ENCODE data around the gene NRIP2. TPM values are rescaled to one million over a fixed set of nuclear protein-coding genes. Genes with fewer than 3 reads are reported as not detected.

NRIP2 gene, protein sequence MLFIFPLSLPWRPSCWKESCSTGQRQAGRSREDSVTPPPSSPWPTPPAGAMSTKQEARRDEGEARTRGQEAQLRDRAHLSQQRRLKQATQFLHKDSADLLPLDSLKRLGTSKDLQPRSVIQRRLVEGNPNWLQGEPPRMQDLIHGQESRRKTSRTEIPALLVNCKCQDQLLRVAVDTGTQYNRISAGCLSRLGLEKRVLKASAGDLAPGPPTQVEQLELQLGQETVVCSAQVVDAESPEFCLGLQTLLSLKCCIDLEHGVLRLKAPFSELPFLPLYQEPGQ
- total RNA-seq, result 1 to 10 TPM; 4.9 to 8.1 TPM

DNA sequence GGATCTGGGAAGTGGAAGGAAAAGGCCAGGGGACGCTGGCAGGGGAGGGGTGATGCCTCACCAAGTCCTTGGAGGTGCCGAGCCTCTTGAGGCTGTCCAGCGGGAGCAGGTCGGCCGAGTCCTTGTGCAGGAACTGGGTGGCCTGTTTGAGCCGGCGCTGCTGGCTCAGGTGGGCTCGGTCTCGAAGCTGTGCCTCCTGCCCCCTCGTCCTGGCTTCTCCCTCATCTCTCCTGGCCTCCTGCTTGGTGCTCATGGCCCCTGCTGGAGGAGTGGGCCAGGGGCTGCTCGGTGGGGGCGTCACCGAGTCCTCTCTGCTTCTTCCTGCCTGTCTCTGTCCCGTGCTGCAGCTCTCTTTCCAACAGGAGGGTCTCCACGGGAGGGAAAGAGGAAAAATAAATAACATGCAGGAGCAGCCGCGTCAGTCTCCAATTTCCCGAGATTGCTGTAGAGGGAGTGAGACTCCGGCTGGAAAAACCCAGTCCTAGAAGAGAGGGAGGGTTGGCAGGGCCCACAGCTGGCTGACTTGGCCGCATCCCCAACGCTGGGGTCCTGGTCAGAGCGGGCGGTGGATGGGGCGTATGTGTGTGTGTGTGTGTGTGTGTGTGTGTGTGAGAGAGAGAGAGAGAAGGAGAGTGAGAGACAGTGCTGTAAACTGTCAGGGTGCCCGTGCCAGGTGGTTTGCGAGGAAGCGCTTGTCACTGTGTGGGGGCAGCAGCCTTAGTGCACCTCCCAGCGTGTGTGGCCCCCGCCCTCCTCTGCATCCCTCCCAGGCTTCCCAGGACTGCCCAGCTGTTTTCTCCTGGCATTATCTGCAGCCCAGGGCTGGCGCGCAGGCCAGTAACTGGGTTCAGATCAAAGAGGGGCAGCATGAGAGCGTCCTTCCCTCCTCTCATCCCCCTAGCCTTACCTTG, at the start of gene NRIP2:
TSS of gene NRIP2 (minus strand) at position 455 of the 911 bp plus-strand sequence. CDS start at position 403, 52 bp downstream.
- Histone ChIP-seq H3K4me1 (ENCODE audit: control insufficient read depth in 1 of 2, low read depth in 2 of 2) (peaks cover 0 to 22% of the 10 kb centered on the region in 2 donors), H3K27ac (peak within 1 kb of the TSS in 1 of 2 donors; percentile 15), H3K9me3 (no peaks in the 10 kb centered on the region), H3K27me3 (replicated peaks; ENCODE audit: insufficient read depth) (no peaks in the 10 kb centered on the region), H3K36me3 (no peaks in the 10 kb centered on the region), H3K4me3 (peak within 1 kb of the TSS; percentile 63)
- no peak for DNase-seq (ENCODE audit: low spot score)
- ATAC-seq (ENCODE audit: insufficient number of reproducible peaks, low FRiP score, low read depth), result no peak
- TF ChIP-seq, protein P1, sequence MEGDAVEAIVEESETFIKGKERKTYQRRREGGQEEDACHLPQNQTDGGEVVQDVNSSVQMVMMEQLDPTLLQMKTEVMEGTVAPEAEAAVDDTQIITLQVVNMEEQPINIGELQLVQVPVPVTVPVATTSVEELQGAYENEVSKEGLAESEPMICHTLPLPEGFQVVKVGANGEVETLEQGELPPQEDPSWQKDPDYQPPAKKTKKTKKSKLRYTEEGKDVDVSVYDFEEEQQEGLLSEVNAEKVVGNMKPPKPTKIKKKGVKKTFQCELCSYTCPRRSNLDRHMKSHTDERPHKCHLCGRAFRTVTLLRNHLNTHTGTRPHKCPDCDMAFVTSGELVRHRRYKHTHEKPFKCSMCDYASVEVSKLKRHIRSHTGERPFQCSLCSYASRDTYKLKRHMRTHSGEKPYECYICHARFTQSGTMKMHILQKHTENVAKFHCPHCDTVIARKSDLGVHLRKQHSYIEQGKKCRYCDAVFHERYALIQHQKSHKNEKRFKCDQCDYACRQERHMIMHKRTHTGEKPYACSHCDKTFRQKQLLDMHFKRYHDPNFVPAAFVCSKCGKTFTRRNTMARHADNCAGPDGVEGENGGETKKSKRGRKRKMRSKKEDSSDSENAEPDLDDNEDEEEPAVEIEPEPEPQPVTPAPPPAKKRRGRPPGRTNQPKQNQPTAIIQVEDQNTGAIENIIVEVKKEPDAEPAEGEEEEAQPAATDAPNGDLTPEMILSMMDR (IDR thresholded peaks at IDR 0.05), result no peak

DNA sequence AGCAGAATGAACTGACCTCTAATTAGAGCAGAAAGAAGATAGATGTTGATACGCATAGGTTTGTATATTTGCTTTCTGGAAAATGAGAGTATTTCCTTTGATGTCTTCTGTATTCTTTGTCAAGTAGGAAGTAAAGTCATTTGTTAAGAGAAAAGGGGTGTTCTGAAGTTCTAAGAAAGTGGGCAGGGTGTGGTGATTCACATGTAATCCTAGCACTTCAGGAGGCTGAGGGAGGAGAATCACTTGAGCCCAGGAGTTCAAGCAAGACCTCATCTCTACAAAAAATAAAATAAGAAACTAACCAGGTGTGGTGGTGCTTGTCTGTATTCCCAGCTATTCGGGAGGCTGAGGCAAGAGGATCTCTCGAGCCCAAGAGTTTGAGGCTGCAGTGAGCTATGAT, 45.0 kb upstream of the NRIP2 start:
- Histone ChIP-seq H3K27ac (no peak overlapping the region), H3K27me3 (replicated peaks; ENCODE audit: insufficient read depth) (no peaks in the 10 kb centered on the region), H3K9me3 (no peaks in the 10 kb centered on the region), H3K36me3 (no peaks in the 10 kb centered on the region), H3K4me1 (ENCODE audit: control insufficient read depth in 1 of 2, low read depth in 2 of 2) (peaks cover 11 to 18% of the 10 kb centered on the region in 2 donors), H3K4me3 (no peak overlapping the region)
- TF ChIP-seq, protein P1 (IDR thresholded peaks at IDR 0.05), result no peak
- DNase-seq (ENCODE audit: low spot score) (no peak), ATAC-seq (ENCODE audit: insufficient number of reproducible peaks, low FRiP score, low read depth) (no peak)

DNA sequence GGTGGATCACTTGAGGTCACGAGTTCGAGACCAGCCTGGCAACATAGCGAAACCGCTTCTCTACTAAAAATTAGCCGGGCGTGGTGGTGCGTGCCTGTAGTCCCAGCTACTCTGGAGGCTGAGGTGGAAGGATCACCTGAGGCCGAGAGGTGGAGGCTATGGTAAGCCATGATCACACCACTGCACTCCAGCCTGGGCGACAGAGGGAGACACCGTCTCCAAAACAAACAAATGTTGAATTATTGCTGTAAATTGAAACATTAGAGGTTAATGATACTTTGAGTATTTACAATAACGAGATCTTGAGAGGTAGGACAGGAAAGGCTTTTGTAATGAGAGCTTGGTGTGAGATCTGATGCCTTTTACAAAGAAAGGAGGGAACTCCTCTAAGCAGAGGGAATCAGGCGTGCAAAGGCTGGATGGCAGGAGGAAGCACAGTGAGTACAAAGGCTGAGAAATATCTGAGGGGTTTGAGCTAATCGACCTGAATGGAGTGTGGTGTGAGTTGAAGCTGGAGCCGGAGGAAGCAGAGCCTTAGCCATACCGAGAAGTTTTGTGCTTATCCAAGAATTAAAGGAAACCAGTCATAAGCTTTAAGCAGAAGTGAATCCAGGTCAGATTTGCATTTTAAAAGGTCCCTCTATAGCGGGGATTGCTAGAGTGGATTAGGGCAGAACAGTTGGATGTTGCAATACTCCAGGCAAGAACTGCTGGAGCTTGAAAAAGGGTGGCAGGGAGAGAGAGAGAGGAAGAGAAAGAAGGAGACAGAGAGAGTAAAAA, 43.3 kb upstream of the NRIP2 start:
- no peaks in the 10 kb centered on the region for H3K36me3 ChIP-seq
- TF ChIP-seq, protein P1 (IDR thresholded peaks at IDR 0.05), result no peak
- H3K27ac ChIP-seq, result peak overlapping the region; percentile 73 to 82
- peak overlapping the region; percentile 81 for H3K4me3 ChIP-seq
- DNase-seq (ENCODE audit: low spot score) (no peak), ATAC-seq (ENCODE audit: insufficient number of reproducible peaks, low FRiP score, low read depth) (no peak)
- no peaks in the 10 kb centered on the region for H3K9me3 ChIP-seq
- H3K4me1 ChIP-seq (ENCODE audit: control insufficient read depth in 1 of 2, low read depth in 2 of 2), result peaks cover 11 to 18% of the 10 kb centered on the region in 2 donors
- no peaks in the 10 kb centered on the region for H3K27me3 ChIP-seq (replicated peaks; ENCODE audit: insufficient read depth)

DNA sequence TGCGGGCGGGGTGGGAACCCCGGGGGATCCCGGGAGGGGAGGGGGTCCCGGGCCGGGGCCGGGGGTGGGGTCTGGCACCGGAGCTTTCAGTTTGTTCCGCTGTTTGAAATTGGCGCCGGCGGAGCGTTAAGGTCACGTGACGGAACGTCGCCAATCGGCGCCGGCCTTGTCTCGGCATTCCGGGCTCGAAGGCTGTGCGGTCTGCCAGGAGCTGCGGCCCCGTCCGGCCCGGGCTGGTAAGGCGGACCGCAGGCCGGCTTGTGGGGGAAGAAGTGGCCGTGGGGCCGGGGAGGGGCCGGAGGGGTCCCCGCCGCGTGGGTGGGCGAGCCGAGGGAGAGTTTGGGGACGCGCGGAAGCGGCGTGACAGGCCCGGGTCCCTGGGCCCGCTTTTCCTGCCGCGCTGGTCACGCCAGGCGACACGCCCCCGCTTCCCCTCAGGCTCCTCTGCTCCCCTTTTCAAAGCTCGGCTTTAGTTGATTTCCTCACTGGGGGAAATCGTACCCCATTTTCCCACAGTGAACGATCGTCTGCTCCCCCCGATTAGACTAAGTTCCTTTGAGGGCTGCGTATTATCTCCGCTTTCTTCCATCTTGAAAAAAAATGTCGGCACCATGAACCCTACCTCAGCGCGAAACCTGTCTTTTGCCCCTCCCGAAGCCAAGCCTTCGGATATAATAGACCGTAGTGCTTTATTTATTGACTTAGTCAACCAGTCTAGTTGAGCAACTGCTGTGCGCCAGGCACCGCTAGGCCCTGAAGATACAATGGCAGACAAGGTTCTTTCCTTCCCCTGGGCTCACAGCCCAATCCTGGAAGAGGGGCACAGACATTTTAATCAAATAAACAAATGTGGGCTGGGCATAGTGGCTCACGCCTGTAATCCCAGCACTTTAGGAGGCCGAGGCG, 42.5 kb upstream of the NRIP2 start, which contains the start of the genes FOXM1 and RHNO1:
TSS of gene FOXM1 (minus strand) at position 128 of the 906 bp plus-strand sequence. CDS start 2,696 bp downstream, outside the sequence.
TSS of gene RHNO1 (plus strand) at position 177 of the 906 bp plus-strand sequence. CDS start 8,144 bp downstream, outside the sequence.
- H3K9me3 ChIP-seq, result no peaks in the 10 kb centered on the region
- TF ChIP-seq, protein P1 (IDR thresholded peaks at IDR 0.05), result peak; percentile 42
- no peaks in the 10 kb centered on the region for H3K27me3 ChIP-seq (replicated peaks; ENCODE audit: insufficient read depth)
- peak; percentile 93 for ATAC-seq (ENCODE audit: insufficient number of reproducible peaks, low FRiP score, low read depth)
- peaks cover 11 to 18% of the 10 kb centered on the region in 2 donors for H3K4me1 ChIP-seq (ENCODE audit: control insufficient read depth in 1 of 2, low read depth in 2 of 2)
- no peaks in the 10 kb centered on the region for H3K36me3 ChIP-seq
- H3K27ac ChIP-seq, result peak within 1 kb of the TSS; percentile 73 to 82
- DNase-seq (ENCODE audit: low spot score), result peak; percentile 63
- peak within 1 kb of the TSS; percentile 81 for H3K4me3 ChIP-seq

All from thoracic aorta (tissue), 2 donors.